ENCODE data around the gene PADI6.
A peak's percentile ranks its signal among the peaks of the same experiment; 100 is the strongest.

- TF ChIP-seq, protein P1, sequence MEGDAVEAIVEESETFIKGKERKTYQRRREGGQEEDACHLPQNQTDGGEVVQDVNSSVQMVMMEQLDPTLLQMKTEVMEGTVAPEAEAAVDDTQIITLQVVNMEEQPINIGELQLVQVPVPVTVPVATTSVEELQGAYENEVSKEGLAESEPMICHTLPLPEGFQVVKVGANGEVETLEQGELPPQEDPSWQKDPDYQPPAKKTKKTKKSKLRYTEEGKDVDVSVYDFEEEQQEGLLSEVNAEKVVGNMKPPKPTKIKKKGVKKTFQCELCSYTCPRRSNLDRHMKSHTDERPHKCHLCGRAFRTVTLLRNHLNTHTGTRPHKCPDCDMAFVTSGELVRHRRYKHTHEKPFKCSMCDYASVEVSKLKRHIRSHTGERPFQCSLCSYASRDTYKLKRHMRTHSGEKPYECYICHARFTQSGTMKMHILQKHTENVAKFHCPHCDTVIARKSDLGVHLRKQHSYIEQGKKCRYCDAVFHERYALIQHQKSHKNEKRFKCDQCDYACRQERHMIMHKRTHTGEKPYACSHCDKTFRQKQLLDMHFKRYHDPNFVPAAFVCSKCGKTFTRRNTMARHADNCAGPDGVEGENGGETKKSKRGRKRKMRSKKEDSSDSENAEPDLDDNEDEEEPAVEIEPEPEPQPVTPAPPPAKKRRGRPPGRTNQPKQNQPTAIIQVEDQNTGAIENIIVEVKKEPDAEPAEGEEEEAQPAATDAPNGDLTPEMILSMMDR (IDR thresholded peaks at IDR 0.05; ENCODE audit: control extremely low read depth in 1 of 3, insufficient read depth in 1 of 3, low read depth in 1 of 3, low read length in 3 of 3) = peak in 1 of 3 experiments; percentile 22; a peak in 1 of 4 replicates
- TF ChIP-seq GTF2F1 (IDR thresholded peaks at IDR 0.05; ENCODE audit: borderline replicate concordance, low read depth, low read length) = no peak
- TF ChIP-seq FOSL1 (IDR thresholded peaks at IDR 0.05; ENCODE audit: insufficient read depth, low read depth, low read length) = no peak
These were observed 28.8 kb downstream of the PADI6 start for GRCh38 chr1:17400725-17401341.
